AG08395 (cell line): ENCODE data around the gene CCDC117.
"Not testable (repeated sequence)": the region's sequence is repeated elsewhere in the genome, so short reads cannot be mapped to it uniquely, and the experiment has no call there.

Source experiments
- DNase-seq: peaks from one replicate; pipeline ENCODE4 v3.0.0; 2012; ENCODE audit warnings: mixed read lengths, low spot score

The CCDC117 gene, protein sequence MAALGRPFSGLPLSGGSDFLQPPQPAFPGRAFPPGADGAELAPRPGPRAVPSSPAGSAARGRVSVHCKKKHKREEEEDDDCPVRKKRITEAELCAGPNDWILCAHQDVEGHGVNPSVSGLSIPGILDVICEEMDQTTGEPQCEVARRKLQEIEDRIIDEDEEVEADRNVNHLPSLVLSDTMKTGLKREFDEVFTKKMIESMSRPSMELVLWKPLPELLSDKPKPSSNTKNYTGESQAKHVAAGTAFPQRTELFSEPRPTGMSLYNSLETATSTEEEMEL

GRCh38 chr22:28772633-28773460 lies at the start of gene CCDC117:
Gene CCDC117, plus strand, starts transcription at chr22:28772695. Its CDS starts 155 bp downstream, at chr22:28772850.
- DNase-seq = peak; percentile 94

- DNase-seq = no peak
Observed at GRCh38 chr22:28728002-28728401, 44.5 kb upstream of the CCDC117 start.

DNA sequence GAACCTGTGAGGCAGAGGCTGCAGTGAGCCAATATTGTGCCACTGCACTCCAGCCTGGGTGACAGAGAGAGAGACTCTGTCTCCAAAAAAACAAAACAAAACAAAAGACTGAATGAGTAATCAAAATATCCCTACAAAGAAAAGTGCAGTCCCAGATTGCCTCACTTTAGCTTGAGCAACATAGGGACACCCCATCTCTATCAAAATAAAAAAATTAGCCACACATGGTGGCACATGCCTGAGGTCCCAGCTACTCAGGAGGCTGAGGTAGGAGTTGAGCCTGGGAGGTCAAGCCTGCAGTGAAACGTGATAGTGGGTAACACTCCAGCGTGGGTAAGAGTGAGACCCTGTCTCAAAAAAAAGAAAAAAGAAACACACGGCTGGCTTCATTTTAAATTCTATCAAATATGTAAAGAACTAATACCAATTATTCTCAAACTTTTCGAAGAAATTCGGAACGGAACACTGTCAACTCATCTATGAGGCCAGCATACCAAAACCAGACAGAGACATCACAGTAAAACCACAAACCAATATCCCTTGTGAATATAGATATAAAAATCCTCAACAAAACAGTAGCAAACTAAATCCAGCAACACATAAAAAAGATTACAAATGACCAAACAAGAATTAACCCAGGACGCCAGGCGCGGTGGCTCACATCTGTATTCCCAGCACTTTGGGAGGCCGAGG lies 43.7 kb upstream of the CCDC117 start:
- DNase-seq = no peak

- DNase-seq = no peak
Observed at GRCh38 chr22:28730179-28730578, 42.3 kb upstream of the CCDC117 start.

DNA sequence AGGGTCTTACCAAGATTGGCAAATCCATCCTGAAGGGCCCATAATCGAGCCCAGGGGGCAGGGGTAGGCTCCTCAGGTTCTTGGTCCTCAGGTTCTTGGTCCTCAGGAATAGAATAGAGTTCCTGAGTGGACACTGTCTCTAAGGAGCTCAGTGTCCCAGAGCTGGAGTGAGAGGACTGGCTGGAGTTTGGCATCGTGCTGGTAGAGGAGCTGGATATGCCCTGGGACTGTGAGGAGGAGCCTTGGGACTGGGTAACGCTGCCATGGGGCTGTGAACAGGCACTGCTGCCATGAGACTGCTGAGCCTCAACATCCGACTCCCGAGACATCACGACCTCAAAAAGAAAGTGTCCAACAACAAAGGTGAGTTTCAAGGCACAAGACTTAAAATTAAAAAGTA lies 38.1 kb upstream of the CCDC117 start:
- no peak for DNase-seq

DNA sequence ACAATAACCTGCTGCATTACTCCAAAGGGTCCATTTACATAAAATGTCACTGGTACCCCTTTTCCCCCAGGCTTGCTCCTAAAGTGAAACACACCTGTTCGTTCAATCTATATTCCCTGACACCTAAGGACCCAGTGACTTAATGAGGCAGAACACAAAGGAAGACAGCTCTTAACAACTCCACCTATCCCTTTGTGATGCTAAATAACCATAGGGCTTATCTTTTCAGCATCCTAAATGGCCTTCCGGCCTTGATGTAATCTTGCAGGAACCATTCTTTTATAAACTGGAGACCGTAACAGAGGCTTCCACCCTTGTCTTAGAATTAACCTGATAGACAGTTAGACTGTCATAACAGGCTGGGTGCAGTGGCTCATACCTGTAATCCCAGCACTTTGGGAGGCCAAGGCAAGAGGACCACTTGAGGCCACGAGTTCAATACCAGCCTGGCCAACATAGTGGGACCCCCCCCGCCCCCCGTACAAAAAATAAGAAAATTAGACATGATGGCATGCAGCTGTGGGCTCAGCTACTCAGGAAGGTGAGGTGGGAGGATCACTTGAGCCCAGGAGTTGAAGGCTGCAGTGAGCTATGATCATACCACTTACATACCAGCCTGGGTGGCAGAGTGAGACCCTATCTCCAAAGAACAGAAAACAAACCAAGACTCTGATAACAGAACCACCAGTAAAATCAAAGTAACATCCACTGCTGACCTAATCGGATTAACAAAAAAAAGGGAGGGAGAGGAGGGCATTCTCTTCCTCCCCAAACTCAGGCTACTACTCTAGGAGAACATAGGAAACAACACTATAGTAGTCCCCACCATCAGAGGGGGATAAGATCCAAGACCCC lies 36.0 kb upstream of the CCDC117 start:
- DNase-seq = no peak

GRCh38 chr22:28737701-28738100 lies 34.8 kb upstream of the CCDC117 start:
- no peak for DNase-seq

- DNase-seq = not testable (repeated sequence)
Observed at GRCh38 chr22:28738876-28739275, 33.6 kb upstream of the CCDC117 start.

GRCh38 chr22:28741200-28741784 lies 31.2 kb upstream of the CCDC117 start:
- no peak for DNase-seq

GRCh38 chr22:28741785-28742561 lies 30.5 kb upstream of the CCDC117 start, which contains the start of the genes CHEK2 and HSCB:
Gene CHEK2, minus strand, starts transcription at chr22:28741820. Its CDS starts 7,099 bp downstream, at chr22:28734721.
Gene HSCB, plus strand, starts transcription at chr22:28742039. Its CDS starts 57 bp downstream, at chr22:28742096.
- DNase-seq = peak; percentile 99

DNA sequence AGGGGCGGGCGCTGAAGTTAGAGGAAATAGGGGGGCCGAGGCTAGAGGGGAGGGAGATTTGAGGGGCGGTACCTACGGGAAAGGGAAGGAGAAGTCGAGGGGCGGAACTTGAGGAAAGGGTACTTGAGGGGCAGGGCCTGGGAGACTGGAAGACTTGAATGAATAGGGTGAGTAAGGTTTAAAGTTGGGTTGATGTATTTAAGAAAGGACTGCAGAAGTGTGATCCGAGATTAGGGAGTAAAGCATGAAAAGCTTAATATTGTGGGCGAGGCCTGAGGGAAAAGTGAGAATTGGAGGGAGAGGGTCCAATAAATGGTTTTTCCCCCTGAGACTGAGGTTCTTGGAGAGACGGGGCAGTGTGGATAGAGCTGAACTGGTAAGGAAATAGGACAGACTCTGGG lies 29.9 kb upstream of the CCDC117 start:
- no peak for DNase-seq

GRCh38 chr22:28743852-28744251 lies 28.6 kb upstream of the CCDC117 start:
- DNase-seq = no peak

GRCh38 chr22:28750471-28750881 lies 22.0 kb upstream of the CCDC117 start:
- DNase-seq = peak; percentile 11

DNA sequence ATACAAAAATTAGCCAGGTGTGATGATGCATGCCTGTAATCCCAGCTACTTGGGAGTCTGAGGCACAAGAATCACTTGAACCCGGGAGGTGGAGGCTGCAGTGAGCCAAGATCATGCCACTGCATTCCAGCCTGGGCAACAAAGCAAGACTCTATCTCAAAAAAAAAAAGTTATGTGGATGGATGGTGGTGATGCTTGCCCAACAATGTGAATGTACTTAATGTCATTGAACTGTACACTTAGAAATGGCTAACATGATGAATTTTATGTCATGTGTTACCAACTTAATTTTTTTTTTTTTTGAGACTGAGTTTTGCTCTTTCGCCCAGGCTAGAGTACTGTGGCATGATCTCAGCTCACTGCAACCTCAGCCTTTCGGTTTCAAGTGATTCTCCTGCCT lies 18.0 kb upstream of the CCDC117 start:
- not testable (repeated sequence) for DNase-seq

- DNase-seq = no peak
Observed at GRCh38 chr22:28759861-28760560, 12.5 kb upstream of the CCDC117 start.

GRCh38 chr22:28761449-28761755 lies 11.1 kb upstream of the CCDC117 start:
- DNase-seq = no peak

DNA sequence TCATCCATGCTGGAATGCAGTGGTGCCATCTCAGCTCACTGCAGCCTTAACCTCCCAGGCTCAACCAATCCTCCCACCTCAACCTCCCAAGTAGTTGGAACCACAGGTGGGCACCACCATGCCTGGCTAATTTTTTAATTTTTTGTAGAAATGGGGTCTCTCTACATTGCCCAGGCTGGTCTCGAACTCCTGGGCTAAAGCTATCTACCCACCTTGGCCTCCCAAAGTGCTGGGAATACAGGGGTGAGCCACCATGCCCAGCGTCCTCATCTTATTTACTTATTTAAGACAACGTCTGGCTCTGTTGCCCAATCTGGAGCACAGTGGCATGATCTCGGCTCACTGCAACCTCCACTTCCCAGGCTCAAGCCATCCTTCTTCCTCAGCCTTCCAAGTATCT lies 10.5 kb upstream of the CCDC117 start:
- not testable (repeated sequence) for DNase-seq

DNA sequence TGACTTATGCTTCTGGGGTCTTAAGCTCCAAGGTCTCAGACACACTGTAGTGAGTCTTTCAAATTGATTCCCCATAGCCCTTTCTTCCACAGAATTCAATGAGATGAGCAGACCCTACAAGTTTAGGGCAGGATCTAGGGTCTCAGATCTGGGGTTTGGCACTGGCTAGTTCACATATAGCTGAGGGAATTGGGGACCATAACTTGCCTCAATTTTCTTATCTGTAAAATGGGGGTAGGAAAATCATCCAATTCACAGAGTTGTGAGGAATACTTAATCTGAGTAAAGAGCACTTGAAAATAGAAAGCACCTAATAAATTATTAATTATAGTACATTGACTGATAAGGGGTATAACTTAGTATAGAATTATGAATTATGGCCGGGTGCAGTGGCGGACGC lies 5.9 kb upstream of the CCDC117 start:
- no peak for DNase-seq

DNA sequence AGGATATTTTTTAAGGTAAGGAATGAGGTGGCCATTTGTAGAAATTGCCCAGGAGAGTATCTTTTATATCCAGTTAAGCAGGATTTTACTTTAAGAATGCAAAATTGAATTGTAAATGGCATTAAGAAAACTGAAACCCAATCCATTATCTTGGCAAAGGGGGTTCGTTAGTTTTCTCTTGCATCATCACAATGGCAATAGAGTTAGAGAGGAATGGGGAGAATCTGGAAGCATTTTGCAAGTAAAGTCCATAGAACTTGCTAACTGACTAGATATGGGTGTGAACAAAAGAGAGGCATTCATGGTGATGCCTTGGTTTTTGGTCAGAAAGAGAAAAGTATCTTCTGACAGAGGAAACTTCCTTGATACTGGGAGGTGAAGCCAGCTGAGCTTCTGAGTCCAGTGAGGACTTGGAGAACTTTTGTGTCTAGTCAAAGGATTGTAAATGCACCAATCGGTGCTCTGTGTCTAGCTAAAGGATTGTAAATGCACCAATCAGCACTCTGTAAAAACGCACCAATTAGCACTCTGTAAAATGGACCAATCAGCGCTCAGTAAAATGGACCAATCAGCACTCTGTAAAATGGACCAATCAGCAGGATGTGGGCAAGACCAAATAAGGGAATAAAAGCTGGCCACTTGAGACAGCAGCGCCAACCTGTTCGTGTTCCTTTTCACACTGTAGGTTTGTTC lies 3.6 kb upstream of the CCDC117 start:
- no peak for DNase-seq
